HL-60 (cell line): ENCODE data around the gene PMEPA1.

ENCODE experiments used
- DNase-seq, 2 experiments: peaks; one replicate each; pipeline ENCODE4 v3.0.0-alpha.2; 2010 to 2020; ENCODE audit warnings: low read depth in 1 of 2, low spot score in 1 of 2
- H3K27ac ChIP-seq: fragments of 250-450 bp; sonication (Bioruptor Pico); replicated peaks from 2 replicates; pipeline ENCODE4 v1.5.1; 2020; ENCODE audit warnings: mild to moderate bottlenecking, moderate library complexity
- H3K27me3 ChIP-seq: fragments of 250-450 bp; sonication (Bioruptor Pico); 2 replicates; pipeline ENCODE4 v1.5.1; 2021; ENCODE audit warnings: mild to moderate bottlenecking, moderate library complexity; ENCODE audit not compliant: insufficient read depth, poor library complexity, severe bottlenecking
- H3K4me3 ChIP-seq: replicated peaks from 2 replicates; pipeline ENCODE4 v1.5.1; 2011; ENCODE audit warnings: mild to moderate bottlenecking, control low read depth, low read length; ENCODE audit not compliant: insufficient read depth
- GABPA ChIP-seq: IDR thresholded peaks from 2 replicates; pipeline ENCODE4 v1.6.1; 2012; ENCODE audit warnings: low read depth
- POLR2AphosphoS5 ChIP-seq: IDR thresholded peaks from 2 replicates; pipeline ENCODE4 v1.6.1; 2012; ENCODE audit warnings: low read depth
- SPI1 ChIP-seq: IDR thresholded peaks from 2 replicates; pipeline ENCODE4 v1.6.1; 2012; ENCODE audit warnings: low read depth, mild to moderate bottlenecking, borderline replicate concordance
- TF ChIP-seq, protein P1 (sequence below): IDR thresholded peaks from 2 replicates; pipeline ENCODE4 v1.6.1; 2012; ENCODE audit warnings: low read depth; ENCODE audit not compliant: insufficient replicate concordance
- TF ChIP-seq, protein P2 (sequence below): IDR thresholded peaks from one replicate; pipeline ENCODE4 v1.5.1; 2011; ENCODE audit warnings: low read length, control low read depth, inconsistent platforms; ENCODE audit not compliant: insufficient read depth

PMEPA1 gene

DNA sequence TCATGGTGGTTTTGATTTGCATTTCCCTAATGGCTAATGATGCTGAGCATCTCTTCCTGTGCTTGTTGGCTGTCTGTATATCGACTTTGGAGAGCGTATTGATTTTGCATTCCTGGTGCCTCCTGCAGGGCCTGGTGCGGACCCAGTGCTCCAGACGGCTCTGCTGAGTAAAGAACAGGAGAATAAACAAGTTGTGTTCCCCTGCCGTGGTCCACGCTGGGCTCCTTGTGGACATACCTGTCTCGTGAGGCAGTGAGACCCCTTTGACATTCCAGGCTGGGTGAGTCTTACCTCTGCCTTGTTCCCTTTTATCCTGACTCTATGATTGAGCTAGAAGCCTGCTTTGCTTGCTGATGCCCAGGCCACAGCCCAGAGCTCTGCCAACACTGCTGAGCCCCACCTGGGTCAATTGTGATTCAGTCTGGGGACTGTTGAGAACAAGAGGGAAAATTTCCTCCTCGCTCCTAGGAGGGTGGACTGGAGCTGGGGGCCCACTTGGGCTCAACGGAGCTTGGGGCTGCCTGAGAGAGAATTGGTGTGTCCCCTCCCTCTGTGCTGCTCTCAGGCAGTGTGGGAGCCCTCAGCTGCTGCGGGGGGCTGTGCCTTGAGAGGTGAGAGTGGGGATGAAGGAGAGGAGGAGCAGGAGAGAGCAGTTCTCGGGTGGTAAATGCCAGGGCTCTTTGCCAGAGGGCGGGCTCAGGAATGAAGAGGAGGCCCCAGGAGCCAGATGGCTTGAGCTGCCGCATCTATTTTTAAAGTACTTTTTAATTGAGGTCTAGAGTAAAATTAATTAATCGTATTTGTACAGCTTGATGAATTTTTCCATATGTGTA lies 43.7 kb upstream of the PMEPA1 start:
- no peak for TF ChIP-seq GABPA
- TF ChIP-seq, protein P1, sequence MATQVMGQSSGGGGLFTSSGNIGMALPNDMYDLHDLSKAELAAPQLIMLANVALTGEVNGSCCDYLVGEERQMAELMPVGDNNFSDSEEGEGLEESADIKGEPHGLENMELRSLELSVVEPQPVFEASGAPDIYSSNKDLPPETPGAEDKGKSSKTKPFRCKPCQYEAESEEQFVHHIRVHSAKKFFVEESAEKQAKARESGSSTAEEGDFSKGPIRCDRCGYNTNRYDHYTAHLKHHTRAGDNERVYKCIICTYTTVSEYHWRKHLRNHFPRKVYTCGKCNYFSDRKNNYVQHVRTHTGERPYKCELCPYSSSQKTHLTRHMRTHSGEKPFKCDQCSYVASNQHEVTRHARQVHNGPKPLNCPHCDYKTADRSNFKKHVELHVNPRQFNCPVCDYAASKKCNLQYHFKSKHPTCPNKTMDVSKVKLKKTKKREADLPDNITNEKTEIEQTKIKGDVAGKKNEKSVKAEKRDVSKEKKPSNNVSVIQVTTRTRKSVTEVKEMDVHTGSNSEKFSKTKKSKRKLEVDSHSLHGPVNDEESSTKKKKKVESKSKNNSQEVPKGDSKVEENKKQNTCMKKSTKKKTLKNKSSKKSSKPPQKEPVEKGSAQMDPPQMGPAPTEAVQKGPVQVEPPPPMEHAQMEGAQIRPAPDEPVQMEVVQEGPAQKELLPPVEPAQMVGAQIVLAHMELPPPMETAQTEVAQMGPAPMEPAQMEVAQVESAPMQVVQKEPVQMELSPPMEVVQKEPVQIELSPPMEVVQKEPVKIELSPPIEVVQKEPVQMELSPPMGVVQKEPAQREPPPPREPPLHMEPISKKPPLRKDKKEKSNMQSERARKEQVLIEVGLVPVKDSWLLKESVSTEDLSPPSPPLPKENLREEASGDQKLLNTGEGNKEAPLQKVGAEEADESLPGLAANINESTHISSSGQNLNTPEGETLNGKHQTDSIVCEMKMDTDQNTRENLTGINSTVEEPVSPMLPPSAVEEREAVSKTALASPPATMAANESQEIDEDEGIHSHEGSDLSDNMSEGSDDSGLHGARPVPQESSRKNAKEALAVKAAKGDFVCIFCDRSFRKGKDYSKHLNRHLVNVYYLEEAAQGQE: no peak
- TF ChIP-seq POLR2AphosphoS5: no peak
- TF ChIP-seq SPI1: no peak
- TF ChIP-seq, protein P2, sequence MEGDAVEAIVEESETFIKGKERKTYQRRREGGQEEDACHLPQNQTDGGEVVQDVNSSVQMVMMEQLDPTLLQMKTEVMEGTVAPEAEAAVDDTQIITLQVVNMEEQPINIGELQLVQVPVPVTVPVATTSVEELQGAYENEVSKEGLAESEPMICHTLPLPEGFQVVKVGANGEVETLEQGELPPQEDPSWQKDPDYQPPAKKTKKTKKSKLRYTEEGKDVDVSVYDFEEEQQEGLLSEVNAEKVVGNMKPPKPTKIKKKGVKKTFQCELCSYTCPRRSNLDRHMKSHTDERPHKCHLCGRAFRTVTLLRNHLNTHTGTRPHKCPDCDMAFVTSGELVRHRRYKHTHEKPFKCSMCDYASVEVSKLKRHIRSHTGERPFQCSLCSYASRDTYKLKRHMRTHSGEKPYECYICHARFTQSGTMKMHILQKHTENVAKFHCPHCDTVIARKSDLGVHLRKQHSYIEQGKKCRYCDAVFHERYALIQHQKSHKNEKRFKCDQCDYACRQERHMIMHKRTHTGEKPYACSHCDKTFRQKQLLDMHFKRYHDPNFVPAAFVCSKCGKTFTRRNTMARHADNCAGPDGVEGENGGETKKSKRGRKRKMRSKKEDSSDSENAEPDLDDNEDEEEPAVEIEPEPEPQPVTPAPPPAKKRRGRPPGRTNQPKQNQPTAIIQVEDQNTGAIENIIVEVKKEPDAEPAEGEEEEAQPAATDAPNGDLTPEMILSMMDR: no peak
- no peak overlapping the region for H3K4me3 ChIP-seq
- peaks cover 11% of the 10 kb centered on the region for H3K27me3 ChIP-seq
- no peak overlapping the region for H3K27ac ChIP-seq
- no peak for DNase-seq

- Histone ChIP-seq H3K27me3 (peaks cover 19% of the 10 kb centered on the region), H3K27ac (no peak overlapping the region), H3K4me3 (no peak overlapping the region)
- no peak for TF ChIP-seq POLR2AphosphoS5
- TF ChIP-seq, protein P2: no peak
- DNase-seq: no peak
Measured at GRCh38 chr20:57751411-57751810, 41.6 kb upstream of the PMEPA1 start.

- Histone ChIP-seq H3K4me3 (no peak overlapping the region), H3K27me3 (peaks cover 19% of the 10 kb centered on the region)
Measured at GRCh38 chr20:57749869-57750268, 40.1 kb upstream of the PMEPA1 start.

More at GRCh38 chr20:57749869-57750268, 40.1 kb upstream of the PMEPA1 start:
- no peak for TF ChIP-seq POLR2AphosphoS5
- TF ChIP-seq, protein P2: no peak
- TF ChIP-seq, protein P1: no peak
- TF ChIP-seq GABPA: no peak
- no peak for TF ChIP-seq SPI1
- no peak for DNase-seq
- H3K27ac ChIP-seq: no peak overlapping the region
